NCI-H446 (cell line): ENCODE data around the gene PAQR9.
A peak's percentile ranks its signal among the peaks of the same experiment; 100 is the strongest.
"Not testable (repeated sequence)": the region's sequence is repeated elsewhere in the genome, so short reads cannot be mapped to it uniquely, and the experiment has no call there.

Experiments used
- DNase-seq, 2 experiments: peaks; one replicate each; lab custom pipeline; 2025; lab: John Stamatoyannopoulos, UW

The PAQR9 gene, protein sequence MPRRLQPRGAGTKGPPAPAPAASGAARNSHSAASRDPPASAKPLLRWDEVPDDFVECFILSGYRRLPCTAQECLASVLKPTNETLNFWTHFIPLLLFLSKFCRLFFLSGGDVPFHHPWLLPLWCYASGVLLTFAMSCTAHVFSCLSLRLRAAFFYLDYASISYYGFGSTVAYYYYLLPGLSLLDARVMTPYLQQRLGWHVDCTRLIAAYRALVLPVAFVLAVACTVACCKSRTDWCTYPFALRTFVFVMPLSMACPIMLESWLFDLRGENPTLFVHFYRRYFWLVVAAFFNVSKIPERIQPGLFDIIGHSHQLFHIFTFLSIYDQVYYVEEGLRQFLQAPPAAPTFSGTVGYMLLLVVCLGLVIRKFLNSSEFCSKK

DNA sequence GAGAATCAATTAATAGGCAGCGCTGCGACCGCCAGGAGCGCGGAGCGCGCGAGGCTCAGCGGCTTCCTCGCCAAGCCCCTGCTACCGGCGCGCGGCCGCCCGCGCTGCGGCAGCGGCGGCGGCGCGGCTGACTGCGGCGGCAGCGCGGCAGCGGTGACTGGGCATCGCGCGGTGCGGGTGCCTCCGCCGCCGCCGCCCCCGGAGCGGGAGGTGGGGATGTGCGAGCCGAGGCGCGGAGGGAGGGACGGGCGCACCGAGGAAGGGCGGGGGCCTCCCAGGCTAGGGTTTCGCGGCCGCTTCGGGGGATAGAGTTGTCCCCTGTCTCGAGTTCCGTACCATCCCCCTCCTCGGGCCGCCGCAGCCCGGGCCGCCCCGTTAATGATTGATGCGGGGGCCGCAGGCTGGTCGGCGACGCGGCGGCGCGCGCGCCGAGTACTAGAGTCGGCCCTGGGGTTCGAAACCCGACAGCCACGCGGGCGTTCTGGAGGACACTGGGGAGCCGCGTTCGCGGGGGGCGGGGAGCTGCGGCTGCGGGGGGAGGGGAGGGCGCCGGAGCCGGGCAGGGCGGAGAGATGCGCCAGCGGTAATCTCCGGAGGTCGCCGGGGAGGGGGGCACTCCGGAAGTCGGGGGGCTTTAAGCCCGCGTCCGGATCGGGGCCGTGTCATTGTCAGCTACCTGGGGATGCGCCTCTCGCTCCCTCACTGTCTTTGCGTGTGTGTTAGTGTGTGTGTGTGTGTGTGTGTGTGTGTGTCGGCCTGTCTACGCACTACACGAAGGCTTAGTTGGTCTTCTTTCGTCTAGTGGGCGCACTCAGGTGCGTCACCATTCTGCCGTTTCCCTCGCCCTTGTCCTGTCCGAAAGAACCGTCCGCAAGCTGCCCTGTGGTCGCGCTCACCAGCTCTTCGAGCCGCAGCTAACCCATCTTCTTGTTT is at the start of gene PAQR9:
Gene PAQR9 (minus strand): TSS at position 159 of the 933 bp plus-strand sequence. CDS start 338 bp downstream, outside the sequence.
- peak in 1 of 2 experiments; percentile 60 for DNase-seq

DNA sequence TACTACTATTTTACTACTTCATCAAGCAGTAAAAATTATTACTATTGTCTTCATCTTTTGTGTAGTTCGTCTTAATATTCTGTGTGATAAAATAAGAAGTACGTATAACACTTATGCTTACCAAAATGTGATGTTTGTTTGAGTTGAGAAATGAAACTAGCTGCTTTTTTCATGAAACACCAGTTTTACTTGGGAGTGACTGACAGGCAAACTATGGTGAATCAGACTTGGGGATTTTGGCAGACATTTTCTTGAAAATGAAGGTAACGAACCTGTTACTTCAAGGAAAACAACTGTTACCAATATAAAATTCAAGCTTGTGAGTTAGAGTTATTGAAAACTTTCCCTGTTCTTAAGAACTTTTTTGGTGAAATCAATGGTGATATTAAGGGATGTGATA is 48.2 kb upstream of the PAQR9 start:
- no peak for DNase-seq

DNA sequence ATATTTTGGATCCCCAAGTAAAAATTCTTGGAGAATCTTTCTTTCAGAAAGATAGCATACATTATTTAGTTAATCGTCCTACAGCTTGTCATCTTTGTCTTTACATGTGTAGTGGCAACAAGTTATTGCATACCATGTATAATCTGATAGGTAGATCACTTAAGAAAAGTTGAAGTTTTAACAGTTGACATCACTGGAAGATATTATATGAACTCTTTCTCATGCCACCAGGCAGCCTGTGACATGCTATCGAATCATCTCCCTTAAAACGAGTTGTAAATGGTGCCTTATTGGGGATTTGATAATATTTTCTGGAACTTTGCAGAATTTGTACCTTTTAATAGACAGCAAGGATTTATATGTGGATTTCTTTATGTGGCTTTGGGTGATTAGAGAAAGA is 46.5 kb upstream of the PAQR9 start:
- DNase-seq: no peak

DNA sequence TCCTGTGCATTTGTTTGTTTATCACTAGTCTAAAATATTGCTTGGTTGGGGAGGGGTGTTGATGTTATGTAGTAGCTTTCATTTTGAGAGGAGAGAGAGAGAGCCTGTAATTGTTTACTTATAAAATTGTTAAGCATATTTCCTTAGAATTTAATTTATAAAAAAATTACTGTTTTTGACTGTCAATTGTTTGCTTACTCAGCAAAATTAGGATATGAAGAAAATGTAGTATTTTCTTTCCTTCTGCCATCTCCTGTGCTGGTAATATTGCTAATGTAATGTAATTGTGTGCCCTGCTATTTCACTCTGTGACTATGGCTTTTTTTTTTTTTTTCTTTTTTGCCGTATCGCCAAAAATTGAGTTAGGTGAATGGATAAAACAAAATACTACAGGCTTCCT is 41.3 kb upstream of the PAQR9 start:
- no peak for DNase-seq

DNA sequence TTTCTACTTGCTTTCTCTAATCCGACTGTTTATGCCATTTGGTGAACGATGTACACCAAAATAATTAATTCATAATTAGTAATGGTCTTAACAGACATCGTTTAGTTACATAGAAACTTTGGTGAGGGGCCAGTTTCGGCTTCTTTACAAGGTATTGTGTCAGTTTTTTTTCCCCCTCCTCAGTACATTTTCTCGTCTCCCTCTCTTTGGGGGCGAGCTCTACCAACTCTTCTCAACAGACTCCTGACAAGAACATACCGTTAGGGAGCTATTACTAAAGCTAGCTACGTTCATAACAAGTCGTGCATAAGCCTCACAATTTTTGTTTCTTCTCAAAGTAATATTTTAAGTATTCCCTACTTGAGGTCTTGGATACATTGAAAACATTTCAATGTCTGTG is 39.3 kb upstream of the PAQR9 start:
- DNase-seq: no peak

DNA sequence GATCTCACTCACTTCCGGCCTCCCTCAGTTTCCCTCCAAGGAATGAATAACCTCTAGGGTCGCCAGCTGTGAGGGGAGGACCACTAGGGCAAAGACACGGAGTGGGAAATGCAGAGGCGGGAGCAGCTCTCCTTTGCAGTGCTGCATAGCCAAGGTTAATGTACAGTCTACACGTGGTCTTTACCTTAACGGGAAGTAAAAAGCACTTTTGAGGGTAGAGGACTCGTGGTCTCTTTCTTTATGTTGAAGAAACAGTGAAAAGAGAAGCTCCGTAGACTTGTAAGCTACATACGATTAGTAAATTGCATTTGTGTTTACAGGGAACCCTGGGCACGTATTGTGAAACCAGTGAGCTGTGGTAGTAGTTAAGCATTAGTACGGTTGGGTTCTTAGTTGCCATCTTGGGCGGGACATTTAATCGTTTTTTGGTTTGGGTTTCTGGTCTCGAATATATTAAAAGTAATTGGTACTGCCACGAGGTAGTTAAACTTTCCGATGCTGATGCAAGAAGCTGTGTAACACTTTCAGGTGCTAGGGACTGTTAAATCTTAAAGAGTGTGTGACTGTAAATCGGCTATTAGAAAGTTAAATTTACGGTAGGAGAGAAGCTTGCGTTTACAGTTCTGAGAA is 38.7 kb upstream of the PAQR9 start:
- DNase-seq: no peak

DNA sequence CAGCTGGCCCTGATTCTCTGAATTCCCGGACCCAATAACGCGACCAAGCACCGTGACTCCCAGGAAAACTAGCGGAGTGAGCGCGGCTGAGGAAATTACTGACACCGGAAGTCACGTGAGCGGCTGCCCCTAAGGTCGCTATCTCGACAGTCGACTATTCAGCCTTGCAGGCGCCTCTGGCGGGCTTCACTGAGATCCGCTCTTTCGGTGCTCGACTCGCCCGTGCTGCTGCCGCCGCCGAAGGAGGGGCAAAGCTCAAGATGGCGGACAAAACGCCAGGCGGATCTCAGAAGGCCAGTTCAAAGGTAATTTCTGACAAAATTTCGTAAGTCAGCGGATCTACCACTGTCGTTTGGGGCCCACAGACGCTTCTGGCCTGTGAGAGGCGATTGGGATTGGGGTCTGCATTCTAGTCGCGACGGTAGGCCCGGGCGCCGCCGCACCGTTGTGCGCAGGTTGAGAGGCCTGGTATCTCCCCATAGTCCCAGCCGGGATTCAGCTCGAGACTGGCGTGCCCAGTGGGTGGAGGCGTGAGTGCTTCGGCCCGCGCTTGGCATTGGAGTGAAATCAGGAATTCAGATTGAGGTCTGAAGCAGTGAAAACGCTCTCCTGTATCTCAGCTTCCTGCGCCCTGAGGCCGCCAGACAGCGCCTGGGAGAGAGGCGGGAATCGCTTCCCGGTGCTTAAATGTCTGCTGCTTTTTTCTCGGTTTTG is 38.1 kb upstream of the PAQR9 start, which contains the start of gene U2SURP:
Gene U2SURP (plus strand): TSS at position 202 of the 714 bp plus-strand sequence. CDS start 59 bp downstream, at position 261.
- DNase-seq: peak; percentile 97 to 99

DNA sequence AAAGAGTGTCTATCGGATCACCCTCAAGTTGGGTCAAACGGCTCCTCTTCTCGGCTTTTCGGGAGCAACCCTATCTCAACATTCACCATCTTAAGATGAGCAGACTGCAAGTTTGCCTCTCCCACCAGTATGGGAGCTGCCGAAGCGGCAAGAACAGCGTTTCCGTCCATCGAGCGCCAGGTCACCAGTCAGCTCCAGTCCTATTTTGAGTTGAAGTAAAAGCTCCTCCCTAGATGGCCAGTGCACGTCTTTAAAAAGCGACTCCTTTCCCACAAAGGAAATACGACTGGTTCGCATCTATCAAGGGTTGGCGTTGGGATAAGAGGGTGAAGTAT is 37.5 kb upstream of the PAQR9 start:
- no peak for DNase-seq

DNA sequence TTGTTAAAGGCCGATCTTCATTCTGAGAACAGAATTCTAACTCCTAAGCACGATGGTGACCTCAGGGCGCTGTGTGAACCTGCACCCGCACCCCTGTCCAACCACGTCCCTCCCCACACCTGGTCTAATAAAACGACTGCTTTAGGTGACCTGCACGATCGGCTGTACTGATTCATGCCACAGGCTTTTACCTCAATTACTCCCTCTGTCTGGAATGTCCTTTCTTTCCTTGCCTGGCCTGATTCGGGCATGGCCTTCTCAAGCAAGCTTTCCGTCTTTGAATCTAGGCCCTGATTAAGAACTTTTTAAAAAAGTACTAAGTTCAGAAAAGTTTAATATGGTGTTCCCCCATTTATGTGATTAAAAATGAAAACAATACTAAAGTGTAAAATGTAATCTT is 37.1 kb upstream of the PAQR9 start:
- no peak for DNase-seq

DNA sequence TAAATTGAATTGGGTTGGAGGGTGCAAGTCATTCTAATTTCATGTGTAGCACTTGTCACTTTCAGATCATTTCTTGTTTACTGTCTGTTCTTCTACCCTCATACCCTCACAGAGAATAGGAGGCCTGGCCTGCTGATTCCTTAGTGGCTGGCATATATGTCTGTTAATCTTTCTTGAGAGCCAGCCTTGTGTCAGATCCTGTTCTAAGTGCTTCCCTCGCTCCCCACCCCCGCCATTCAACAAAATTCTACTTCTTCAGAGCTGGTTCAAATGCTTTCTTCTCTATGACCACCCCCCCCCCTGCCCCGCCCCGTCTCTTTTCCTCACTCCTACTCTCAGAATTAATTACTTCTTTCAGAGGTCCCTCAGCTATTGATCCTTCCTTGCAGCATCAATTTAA is 36.4 kb upstream of the PAQR9 start:
- no peak for DNase-seq

DNA sequence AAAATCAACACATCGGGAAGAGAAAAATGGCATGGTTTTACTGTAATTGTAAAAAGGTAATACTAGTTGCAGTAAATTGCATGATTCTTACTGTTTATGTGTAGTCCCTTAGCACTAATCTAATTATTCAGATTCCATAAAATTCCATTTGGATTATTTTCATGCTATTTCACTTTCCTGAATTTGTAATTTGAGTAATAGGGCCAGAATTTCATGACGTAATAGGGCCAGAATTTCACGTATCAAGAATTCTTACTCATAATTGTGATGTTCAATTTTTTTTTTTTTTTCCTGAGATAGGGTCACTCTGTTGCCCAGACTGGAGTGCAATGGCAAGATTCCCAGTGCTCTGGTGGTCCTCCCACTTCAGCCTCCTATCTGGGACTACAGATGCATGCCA is 35.0 kb upstream of the PAQR9 start:
- no peak for DNase-seq

DNA sequence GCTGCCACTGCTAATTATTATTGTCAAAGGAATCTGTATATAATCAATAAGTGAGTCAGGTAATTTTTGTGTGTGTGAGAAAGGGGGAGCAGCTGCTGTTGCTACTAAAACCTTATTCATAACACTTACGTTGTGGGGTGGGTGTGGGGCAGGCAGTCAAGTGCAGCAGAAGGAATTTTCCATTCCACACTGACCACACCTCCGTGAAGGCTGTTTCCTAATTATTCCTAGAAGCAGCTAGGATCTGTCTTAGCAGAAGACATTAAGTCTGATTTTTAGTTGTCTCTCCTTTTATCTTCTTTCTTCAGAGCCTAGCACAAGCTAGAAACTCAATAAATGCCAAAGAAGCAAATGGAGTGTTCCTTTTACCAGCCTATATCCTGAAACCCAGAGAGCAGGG is 33.9 kb upstream of the PAQR9 start:
- DNase-seq: no peak

DNA sequence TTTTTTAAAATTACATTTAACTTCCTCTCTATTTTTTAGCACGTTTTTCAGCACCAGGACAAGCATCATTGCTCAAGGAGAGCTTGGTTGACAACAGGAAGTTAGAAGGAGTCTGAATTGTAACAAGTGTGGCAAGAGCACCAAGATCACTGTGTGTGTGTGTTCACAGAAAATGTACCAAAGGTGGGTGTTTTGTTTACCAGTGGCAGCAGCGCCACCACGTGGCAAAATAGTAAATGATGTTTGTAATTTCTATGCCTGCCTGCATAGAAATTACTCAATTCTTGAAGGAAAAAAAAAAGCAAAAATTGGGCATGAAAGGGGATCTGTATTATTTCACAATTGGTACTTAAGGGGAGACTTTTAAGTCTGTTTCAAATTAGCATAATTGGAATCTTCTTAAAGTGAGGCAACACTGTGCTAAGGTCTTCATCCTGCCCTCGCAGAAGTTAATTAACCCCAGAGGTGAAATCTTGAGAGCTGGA is 30.5 kb upstream of the PAQR9 start:
- DNase-seq: peak; percentile 56 to 88

DNA sequence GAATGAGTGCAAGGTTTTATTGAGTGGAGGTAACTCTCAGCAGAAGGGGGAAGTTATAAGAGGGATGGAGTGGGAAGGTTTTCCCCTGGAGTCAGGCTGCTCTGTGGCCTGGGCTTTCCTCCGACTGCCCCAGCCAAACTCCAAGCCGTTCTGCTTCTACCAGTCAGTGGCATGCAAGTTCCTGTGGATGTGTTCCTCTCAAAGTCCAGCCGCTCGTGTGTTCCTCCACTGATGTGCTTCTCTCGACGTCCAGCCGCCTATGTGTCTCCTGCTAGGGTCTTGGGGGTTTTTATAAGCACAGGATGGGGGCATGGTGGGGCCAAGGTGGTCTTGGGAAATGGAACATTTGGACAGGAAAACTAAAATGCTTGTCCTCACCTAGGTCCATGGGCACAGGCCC is 28.8 kb upstream of the PAQR9 start:
- DNase-seq: no peak

DNA sequence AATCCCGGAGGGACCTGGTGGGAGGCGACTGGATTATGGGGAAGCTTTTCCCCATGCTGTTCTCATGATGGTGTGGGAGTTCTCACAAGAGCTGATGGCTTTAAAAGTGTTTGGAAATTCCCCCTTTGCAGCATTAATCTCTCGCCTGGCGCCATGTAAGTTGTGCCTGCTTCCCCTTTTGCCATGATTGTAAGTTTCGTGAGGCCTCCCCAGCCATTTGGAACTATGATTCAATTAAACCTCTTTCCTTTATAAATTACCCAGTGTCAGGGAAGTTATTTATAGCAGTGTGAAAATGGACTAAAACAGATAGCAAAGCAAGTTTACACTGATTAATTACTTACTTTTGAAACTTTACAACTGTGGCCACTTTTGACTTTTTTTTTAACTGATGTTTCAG is 27.2 kb upstream of the PAQR9 start:
- DNase-seq: no peak

DNA sequence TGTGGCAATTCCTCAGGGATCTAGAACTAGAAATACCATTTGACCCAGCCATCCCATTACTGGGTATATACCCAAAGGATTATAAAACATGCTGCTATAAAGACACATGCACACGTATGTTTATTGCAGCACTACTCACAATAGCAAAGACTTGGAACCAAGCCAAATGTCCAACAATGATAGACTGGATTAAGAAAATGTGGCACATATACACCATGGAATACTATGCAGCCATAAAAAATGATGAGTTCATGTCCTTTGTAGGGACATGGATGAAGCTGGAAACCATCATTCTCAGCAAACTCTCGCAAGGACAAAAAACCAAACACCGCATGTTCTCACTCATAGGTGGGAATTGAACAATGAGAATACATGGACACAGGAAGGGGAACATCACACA is 25.4 kb upstream of the PAQR9 start:
- not testable (repeated sequence) for DNase-seq

DNA sequence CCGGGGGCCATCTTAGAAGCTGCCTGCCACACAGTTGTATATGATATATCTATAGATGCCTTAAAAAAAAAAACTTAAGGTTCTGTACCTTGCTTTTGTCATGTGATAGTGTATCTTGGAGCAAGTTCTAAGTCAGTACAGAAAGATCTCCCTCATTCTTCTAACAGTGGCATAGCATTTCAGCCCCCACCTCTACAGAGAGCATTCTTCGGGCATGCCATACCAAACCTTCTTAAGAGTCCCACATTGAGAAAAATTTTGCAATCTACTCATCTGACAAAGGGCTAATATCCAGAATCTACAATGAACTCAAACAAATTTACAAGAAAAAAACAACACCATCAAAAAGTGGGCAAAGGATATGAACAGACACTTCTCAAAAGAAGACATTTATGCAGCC is 24.7 kb upstream of the PAQR9 start:
- not testable (repeated sequence) for DNase-seq

DNA sequence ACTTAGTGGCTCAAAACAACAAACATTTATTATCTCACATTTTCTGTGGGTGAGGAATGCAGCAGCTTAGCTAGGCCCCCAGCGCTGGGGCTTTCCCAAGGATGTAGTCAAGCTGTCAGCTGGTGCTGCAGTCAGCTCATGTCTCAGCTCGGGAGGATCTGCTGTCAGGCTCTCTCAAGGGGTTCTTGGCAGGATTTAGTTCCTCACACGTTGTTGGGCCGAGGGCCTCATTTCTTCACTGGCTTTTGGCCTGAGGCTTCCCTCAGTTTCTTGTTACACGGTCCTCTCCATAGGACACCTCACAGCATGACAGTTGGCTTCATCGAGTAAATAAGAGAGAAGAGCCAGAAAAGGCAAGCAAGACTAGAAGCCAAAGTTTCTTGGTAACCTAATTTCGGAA is 24.2 kb upstream of the PAQR9 start:
- peak; percentile 43 to 92 for DNase-seq

DNA sequence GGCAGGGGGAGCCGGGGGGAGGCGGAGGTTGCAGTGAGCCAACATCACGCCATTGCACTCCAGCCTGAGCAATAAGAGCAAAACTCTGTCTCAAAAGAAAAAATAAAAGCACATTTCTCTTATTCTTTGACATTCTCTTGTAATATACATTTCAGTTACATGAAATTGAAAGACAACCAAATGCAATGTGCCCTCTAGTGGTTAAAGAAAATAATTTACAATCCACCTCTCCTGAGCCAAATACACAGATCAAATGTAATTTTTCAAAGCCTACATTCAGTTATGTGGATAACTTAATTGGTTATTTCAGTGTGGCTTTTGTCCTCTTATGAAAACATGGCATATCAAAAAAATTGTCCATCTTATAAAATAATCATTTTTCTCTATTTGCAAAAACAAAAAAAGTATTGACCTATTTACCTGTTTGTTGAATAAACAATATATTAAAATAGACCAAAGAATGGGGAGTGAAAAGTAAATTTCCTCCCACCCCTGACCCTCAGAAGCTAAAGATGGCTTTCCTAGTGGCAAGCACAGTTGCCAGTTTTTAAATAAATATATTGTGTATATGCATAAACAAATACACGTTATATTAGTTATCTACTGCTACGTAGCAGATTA is 23.7 kb upstream of the PAQR9 start:
- DNase-seq: peak; percentile 53 to 73

DNA sequence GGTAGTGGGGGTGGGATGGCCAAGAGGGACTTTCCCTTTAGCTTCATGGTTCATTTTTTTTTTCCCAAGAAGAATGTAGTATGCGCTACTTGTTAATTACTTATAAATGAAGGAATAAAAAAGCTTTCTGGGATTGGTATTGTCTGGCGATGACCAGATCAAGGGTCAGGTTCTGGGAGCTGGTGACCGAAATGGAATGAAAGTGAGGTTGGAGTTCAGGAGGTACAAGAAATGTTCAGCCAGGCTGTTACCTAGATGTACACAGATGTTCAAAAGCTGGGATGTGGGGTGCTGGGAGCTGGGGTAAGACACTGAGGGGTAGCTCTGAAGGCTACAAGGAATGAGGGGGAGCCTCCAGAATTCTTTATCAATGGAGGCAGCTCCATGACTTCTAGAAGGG is 20.8 kb upstream of the PAQR9 start:
- no peak for DNase-seq

DNA sequence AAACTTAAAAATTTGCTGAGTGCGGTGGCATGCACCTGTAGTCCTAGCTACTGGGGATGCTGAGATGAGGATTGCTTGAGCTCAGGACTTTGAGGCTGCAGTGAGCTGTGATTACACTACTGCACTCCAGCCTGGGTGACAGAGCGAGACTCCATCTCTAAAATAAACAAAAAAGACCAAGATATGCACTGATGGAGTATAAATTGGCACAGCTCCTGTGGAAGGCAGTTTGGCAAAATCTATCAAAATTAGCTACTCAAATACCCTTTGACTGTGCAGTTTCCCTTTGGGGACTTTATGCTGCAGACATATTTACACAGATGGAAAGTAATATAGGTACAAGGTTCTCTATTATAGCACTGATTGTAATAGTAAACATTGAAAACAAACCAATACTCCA is 19.8 kb upstream of the PAQR9 start:
- DNase-seq: no peak
